Activated T-helper 1 cell treated with Interleukin-2 at 50 U/mL for 16 hours (primary cell): ENCODE measurements around the gene CORO7.
"Not testable (repeated sequence)": the region's sequence is repeated elsewhere in the genome, so short reads cannot be mapped to it uniquely, and the experiment has no call there.

Experiments used
- DNase-seq: peaks from one replicate; pipeline ENCODE4 v3.0.0-alpha.2; 2020; ENCODE audit warnings: low read depth

The CORO7 gene

GRCh38 chr16:4401510-4401909 is 14.9 kb downstream of the CORO7 start:
- no peak for DNase-seq

GRCh38 chr16:4401094-4401501 is 15.3 kb downstream of the CORO7 start:
- DNase-seq: no peak

DNA sequence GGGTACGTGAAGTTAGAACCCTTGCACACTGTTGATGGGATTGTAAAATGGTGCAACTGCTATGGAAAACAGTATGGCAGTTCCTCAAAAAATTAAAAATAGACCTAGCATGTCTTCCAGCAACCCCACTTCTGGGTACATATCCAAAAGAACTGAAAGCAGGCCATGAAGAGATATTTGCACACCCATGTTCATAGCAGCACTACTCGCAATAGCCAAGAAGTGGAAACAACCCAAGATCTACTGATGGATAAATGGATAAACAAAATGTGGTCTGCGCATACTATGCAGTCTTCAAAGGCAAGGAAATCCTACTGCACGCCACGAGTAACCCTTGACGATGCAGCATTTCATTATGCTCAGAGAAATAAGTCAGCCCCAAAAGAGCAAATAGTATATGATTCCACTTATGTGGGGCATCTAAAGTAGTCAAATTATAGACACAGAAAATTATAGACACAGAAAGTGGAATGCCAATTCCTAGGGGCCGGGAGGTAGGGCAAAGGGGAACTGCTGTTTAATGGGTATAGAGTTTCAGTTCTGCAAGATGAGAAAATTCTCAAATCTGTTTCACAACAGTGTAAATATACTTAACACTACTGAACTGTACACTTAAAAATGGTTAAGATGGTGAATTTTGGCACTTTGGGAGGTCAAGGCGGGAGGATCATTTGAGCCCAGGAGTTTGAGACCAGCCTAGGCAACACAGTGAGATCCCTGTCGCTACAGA is 17.2 kb downstream of the CORO7 start:
- no peak for DNase-seq

DNA sequence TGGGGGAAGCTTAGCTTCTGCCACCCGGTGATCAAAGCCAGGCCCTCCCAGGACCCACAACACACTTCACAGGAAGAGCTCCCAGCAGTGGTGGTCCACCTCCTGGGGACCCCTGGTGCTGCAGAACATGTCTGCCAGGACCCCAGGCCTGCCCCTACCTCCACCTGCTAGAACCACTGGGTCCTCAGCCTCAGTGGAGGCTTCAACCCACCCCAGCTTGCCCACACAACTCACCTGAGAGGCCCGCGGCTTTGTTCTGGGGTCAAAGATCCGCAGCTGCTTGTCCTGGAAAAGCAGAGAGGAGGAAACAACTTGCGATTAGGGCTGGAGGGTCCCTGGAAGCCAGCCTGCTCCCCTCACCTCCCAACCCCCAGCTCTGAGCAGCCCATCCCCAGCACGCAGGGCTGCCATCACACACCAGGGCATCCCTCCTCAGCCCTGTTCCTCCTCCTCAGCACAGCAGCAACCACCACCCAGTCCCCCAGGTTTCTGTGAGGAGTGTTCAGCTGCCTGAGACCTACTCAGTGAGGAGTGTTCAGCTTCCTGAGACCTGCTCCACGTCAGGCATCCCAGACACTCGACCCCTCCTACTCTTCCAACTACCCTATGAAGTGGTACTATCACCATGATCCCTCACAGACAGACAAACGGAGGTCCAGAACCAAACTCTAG is 21.2 kb downstream of the CORO7 start:
- no peak for DNase-seq

DNA sequence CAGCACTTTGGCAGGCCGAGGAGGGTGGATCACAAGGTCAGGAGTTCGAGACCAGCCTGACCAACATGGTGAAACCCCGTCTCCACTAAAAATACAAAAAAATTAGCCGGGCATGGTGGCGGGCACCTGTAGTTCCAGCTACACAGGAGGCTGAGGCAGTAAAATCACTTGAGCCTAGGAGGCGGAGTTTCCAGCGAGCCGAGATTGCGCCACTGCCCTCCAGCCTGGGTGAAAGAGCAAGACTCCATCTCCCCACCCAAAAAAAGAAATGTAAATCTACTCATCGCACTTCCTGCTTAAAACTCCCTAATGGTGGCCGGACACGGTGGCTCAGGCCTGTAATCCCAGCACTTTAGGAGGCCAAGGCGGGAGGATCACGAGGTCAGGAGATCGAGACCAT is 22.5 kb downstream of the CORO7 start:
- not testable (repeated sequence) for DNase-seq

- DNase-seq: no peak
These were observed 23.2 kb downstream of the CORO7 start for GRCh38 chr16:4393240-4393600.

DNA sequence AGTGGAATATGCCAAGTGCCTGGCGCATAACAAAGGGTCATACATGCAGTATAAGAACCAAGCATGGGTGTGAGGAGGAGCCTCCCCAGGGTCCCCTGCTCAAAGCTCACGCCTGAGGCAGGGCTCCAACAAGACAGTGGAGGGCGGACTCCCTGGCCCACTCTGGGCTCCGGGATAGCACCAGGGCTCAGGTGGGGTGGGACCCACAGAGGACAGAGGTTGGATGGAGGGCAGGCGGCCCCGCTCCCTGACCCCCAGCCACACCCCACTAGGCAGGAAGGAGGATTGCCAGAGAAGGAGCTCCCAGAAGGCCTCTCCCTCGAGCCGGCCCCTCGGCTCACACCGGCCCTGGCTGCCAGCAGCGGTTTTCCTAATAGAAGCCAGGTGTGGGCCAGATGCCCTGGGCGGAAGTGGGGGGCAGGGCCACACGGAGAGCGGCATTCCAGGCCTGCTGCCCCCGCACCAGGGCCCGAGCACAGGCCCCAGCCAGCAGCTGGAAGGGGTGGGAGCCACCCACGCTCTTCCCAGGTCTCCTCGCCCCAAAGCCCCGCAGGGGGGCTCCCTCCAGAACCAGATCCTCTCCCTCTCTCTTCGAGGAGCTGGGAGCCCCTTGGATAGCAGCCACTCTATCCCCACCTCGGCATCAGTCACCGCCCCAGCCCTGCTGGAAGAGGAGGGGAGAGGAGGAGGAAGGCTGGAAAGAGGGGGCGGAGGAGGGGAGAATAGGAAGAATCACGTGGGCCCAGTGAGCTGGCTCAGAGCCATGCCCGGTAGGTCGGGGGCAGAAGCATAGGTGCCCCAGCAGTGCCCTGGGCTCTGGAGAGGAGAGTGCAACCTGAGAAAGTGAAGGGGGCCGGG is 23.8 kb downstream of the CORO7 start:
- DNase-seq: no peak

DNA sequence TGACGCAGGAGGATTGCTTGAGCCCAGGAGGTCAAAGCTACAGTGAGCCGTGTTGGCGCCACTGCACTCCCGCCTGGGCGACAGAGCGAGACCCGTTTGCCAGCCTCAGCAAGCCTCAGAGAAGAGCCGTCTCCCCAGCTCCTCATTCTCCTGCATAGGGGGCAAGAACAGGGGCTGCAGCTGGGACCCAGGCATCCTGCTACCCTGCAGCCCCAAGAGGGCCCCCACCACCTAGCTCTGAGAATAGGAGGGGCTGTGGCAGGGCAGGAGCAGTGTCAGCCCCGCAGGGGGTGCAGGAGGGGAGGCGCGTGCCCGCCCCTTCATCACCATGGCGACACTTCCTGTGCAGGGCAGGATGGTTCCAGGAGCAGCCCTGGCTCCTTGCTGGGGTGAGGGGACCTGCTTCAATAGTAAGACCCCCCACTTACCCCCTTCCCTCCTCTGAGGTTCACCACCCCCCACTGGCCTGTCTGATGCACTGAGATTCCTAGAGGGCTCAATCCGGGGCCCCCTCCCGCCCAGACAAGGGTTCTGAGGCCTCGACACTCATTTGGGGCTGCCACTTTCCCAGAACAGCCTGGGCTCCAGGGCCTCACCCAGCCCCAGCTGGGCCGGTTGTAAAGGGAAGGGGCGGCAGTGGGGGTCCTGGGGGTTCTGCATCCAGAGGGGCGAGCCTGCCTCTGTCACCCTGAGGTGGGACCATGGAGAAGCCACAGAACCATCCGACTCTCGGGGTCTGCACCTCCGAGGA is 24.6 kb downstream of the CORO7 start:
- DNase-seq: no peak

DNA sequence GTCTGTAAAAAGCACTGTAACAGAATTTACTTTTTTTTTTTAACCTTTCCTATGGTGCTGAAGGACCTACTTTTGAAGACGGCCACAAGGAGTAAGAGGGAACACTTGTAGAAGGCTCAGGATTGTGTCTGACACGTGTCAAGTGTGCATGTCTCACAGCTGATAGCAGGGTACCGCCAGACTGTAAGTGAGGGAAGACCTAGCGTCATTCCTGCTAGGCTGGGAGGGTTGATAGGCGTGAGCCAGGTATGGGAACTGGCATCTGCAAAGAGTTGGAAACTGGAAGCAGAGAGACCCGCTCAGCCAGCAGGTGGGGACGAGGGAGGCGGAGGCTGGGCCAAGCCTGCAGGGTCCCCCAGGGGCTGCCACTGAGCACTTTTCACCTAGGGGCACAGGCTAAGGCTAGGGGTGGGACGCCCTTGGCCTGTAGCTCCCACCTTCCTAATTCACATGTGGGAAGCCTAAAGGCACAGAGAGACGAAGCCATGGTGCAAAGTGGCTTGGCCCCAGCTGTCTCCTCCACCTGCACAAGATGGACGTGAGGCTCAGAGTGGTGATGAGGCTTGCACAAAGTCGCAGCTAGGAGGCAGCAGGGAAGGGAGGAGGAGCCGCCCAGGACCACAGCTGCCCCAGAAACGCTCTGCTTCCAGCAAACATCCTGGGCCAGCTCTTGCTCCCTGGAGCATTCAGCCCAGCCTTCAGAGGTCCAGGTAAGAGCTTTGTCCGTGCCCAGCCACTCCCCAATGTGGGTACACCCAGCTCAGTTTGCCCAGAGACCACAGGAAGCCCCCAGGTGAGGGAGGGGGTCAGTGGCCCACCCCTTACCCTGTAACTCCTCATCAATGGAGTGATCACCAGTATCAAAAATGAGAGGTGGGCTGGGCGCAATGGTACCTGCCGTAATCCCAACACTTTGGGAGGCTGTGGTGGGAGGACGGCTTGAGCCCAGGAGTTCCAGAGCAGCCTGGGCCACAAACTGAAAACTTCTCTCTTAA is 25.8 kb downstream of the CORO7 start:
- DNase-seq: no peak

- no peak for DNase-seq
These were observed 27.1 kb downstream of the CORO7 start for GRCh38 chr16:4389051-4389955.

DNA sequence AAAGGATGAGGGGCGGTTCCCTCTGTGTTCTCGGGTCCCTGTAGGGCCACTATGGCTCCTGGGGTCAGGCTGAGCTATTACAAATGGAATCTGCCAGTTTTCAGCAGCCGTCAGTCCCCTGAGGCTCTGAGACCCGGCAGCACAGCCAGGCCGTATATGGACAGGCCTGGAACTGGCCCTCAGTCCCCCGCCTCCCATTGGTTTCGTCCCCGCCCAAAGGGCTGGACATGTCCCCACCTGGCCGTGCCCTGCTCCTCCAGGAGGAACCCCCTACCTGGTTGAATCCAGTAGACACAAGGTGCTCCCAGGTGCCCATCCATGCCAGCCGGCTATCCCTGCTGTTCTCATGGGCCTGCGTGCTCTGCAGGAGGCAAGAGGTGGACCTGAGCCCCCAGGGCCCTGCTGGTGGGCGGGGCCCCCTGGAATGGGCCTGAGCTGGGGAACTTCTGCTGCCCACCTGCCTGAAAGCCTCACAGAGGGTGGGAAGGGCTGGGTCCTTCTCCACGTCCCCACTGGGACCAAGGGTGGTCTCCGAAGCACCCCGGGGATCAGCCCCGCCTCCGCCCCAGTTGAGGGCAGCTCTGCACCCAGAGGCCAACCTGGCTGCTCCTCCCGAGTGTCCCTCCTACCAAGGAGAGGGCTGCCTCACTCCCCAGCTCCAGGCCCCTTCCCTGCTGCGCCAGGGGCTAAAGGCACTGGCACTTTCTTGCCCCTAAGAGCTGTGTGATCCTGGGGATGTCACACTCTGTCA is 27.9 kb downstream of the CORO7 start:
- no peak for DNase-seq

DNA sequence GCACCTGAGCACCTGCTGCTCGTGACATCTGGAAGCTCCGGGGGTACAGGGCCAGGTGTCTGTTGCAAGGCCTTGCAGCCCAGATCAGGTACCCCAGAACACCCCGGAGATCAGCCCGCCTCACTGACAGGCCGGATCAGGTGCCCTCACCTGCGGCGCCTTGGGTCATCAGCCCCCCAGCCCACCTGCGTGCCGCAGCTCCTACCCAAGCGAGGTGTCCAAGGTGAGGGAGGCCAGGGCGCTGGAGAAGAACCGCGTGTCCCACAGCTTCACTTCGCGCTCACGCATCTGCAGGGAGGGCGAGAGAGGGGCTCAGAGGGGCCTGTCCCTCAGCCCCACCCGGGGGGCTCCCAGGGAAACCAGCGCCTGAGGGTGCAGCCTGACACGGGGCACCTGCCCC is 28.6 kb downstream of the CORO7 start:
- no peak for DNase-seq

DNA sequence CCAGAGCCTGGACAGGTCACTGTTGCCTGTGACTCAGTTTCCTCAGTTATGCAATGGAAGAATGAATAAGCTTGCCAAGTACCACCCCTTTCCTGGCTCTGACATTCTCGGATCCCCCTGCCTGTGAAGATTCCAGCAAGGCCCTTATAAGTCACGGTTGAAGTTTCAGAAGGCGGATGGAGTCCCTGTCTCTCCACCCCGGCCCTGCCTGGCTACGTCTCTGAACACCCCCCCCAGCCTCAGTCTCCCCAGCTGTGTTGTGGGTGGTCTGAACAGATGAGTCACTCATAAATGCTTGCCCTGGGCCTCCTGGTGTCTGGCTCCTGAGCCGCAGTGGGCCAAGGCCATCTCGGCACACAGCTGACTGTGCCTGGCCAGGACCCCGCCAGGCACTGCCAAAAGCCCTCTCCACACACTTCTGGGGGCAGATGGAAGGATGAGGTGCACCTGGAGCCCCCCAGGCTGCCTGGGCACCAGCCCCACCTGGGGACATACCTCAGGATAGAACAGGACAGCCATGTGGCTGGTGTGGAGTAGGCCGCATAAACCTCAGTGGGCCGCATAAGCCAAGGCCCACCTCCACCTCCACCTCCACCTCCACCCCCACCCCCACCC is 29.3 kb downstream of the CORO7 start:
- no peak for DNase-seq

DNA sequence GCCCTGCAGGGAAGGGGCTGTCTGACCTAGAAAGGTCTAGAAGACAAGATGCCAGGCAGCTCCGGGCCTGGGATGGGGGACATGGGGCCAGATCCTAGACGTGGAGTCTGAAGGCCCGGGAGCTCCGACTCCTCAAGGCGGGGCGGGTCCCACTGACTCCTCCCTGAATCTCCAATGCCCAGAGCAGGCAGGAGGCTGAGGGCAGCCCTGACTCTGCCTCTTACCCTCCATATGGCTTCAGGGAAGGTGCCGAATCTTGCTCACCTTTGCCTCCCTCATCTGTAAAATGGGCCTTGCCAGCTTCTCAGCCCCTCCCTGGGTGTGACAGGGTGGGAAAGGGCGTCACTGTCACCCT is 30.0 kb downstream of the CORO7 start:
- no peak for DNase-seq

- DNase-seq: no peak
These were observed 30.5 kb downstream of the CORO7 start for GRCh38 chr16:4385789-4386450.

- DNase-seq: no peak
These were observed 31.2 kb downstream of the CORO7 start for GRCh38 chr16:4385066-4385788.

- no peak for DNase-seq
These were observed 31.9 kb downstream of the CORO7 start for GRCh38 chr16:4384509-4384942.
